Muscle layer of duodenum (tissue), 2 donors: ENCODE measurements around the gene RAB20.
"Not testable (repeated sequence)": the region's sequence is repeated elsewhere in the genome, so short reads cannot be mapped to it uniquely, and the experiment has no call there.

Experiments
- H3K27ac ChIP-seq: one replicate; pipeline ENCODE4 v1.7.0; 2013; ENCODE audit warnings: mild to moderate bottlenecking, low read length
- H3K27me3 ChIP-seq: one replicate; pipeline ENCODE4 v1.7.0; 2013; ENCODE audit warnings: low read depth, mild to moderate bottlenecking, control low read depth, low read length
- H3K36me3 ChIP-seq, 2 donors: one replicate each; pipeline ENCODE4 v1.7.0; 2013; ENCODE audit warnings: low read length in 2 of 2, control low read depth in 1 of 2, mild to moderate bottlenecking in 1 of 2; ENCODE audit not compliant: insufficient read depth in 2 of 2, control insufficient read depth in 1 of 2
- H3K4me1 ChIP-seq, 2 donors: one replicate each; pipeline ENCODE4 v1.7.0; 2013; ENCODE audit warnings: low read length in 2 of 2, mild to moderate bottlenecking in 2 of 2, control low read depth in 1 of 2, moderate library complexity in 1 of 2; ENCODE audit not compliant: insufficient read depth in 2 of 2, control insufficient read depth in 1 of 2
- H3K4me3 ChIP-seq, 2 donors: one replicate each; pipeline ENCODE4 v1.7.0; 2013; ENCODE audit warnings: low read length in 2 of 2, low read depth in 1 of 2, mild to moderate bottlenecking in 1 of 2
- H3K9me3 ChIP-seq, 2 donors: one replicate each; pipeline ENCODE4 v1.7.0; 2013; ENCODE audit warnings: low read length in 2 of 2, control low read depth in 1 of 2, mild to moderate bottlenecking in 1 of 2; ENCODE audit not compliant: control insufficient read depth in 1 of 2
- donor health status: healthy.

Gene RAB20

DNA sequence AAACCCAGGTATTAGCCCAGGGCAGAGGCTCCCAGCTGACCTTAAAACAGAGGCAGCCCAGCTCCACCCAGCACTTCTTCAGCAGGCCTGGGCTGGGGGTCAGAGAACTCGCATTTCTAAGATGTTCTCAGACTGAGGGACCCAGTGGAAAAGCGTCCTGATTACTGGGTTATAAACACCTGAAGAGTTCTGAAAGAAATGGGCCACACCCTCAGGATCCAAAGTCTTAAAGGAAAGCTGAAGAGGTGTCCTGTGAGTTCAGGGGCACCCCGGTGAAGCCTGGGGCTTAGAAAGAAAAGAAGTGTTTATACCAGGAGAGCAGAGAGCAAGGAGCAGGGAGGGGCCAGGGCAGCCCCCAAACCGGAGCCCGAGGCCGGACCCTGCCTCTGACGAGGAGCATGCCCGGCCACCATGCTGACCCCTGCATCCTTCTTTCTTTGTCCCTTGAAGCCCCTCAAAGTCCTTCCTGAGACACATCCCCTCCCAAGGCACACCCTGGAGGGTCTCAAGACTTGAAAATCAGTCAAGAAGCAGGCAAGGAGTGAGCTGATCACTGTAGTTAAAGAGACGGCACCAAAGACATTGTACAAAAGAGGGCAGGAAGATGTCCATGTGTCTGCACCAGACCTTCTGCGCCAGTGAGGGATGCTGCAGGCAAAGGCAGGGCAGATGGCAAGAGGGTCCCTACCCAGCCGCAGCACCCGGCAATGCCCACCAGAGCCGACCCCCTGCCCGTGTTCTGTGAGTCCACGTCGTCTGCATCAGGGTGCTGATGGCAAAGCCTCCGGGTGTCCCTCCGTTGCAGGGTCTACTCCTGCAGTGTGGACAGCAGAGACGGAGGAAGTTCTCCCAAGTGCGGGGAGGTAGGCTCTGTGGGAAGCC is 10.6 kb upstream of the RAB20 start:
- Histone ChIP-seq H3K27ac (no peak overlapping the region), H3K9me3 (no peaks in the 10 kb centered on the region), H3K27me3 (no peaks in the 10 kb centered on the region), H3K4me1 (no peaks in the 10 kb centered on the region), H3K4me3 (no peak overlapping the region), H3K36me3 (no peaks in the 10 kb centered on the region)

DNA sequence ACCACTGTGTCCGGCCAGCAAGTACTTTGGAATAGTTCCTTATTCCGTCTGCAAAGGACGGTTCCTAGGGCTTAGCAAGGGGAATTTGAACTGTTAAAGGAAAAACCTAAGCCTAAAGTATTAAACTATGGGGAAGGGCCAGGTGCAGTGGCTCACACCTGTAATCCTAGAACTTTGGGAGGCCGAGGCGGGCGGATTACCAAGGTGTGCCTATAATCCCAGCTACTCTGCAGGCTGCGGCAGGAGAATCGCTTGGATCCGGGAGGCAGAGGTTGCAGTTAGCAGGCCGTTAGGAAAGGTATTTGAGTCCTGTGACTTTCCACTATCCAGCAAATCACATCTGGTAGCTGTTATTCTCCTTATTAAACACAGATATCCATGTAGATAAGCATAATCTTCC is 9.4 kb upstream of the RAB20 start:
- Histone ChIP-seq H3K4me1 (no peaks in the 10 kb centered on the region), H3K27ac (no peak overlapping the region), H3K27me3 (no peaks in the 10 kb centered on the region), H3K36me3 (no peaks in the 10 kb centered on the region), H3K9me3 (no peaks in the 10 kb centered on the region), H3K4me3 (no peak overlapping the region)

DNA sequence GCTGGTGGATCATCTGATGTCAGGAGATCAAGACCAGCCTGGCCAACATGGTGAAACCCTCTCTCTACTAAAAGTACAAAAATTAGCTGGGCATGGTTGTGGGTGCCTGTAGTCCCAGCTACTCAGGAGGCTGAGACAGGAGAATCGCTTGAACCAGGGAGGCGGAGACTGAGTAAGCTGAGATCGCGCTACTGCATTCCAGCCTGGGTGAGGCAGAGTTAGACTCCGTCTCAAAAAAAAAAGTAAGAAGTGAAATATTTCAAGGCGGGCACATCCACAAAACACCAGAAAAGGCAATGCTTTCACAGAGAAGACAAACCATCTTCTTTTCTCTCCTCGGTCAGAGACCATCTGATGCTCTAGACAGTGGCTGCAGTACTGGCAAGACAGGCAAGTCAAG is 8.4 kb upstream of the RAB20 start:
- not testable (repeated sequence) for H3K4me1 ChIP-seq, H3K9me3 ChIP-seq, H3K4me3 ChIP-seq, H3K36me3 ChIP-seq, H3K27me3 ChIP-seq, H3K27ac ChIP-seq

DNA sequence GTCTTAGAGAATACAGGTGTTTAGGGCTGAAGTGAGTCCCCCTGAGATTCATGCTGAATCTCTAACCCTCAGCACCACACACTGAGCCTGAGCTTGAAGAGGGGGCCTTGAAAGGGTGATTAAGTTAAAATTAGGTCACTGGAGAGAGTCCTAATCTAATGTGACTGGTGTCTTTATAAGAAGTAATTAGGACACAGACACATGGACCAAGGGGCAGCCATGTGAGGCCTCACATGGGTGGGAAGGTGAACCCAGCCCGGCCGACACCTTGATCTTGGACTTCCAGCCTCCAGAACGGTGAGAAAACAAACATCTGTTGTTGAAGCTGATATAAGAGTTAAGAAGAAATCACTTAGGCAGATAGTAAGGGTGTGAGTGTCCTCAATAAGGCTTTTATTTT is 7.1 kb upstream of the RAB20 start:
- H3K36me3 ChIP-seq, result no peaks in the 10 kb centered on the region
- H3K9me3 ChIP-seq, result no peaks in the 10 kb centered on the region
- H3K27ac ChIP-seq, result no peak overlapping the region
- no peaks in the 10 kb centered on the region for H3K27me3 ChIP-seq
- H3K4me3 ChIP-seq, result no peak overlapping the region
- peaks cover 0 to under 1% of the 10 kb centered on the region in 2 donors for H3K4me1 ChIP-seq

DNA sequence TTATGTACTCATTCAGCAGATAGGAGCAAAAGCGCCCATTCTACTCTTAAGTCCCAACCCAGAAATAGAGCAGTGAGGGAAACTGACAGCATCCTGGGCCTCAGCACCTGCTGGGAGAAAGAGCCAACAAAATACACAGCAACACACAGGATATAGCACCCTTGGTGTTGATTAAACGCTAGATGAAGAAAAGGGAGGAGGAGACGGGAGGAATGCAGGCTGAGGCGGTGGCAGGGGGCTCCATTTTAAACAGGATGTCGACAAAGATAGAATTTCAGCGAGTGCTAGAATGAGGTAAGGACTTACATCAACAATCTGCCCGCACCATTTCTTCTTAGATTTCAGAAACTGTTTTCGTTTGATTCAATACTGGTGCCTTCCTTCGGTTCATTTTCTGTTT is 4.6 kb upstream of the RAB20 start:
- Histone ChIP-seq H3K4me1 (peaks cover 0 to 14% of the 10 kb centered on the region in 2 donors), H3K9me3 (no peaks in the 10 kb centered on the region), H3K27ac (no peak overlapping the region), H3K36me3 (no peaks in the 10 kb centered on the region), H3K27me3 (no peaks in the 10 kb centered on the region), H3K4me3 (no peak overlapping the region)

DNA sequence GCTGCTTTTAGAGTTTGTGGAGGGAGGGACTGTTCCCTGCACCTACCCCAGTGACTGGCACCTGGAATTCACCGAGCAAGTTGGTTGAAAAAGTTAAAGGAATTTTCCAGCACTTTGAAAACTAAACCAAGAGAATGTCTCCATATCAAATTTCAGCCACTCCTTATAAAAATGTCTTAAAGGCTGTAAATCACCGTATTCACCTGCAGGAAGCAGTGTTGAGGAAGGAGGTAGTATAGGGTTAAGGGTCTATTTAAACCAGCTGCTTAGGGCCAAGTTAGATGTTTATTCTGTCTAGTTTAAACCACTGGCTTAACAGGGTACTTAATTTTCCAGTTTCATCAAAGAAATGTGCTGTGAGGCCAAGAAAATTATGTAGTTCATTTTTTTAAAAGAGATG is 3.8 kb upstream of the RAB20 start:
- H3K4me3 ChIP-seq, result no peak overlapping the region
- H3K27me3 ChIP-seq, result no peaks in the 10 kb centered on the region
- H3K27ac ChIP-seq, result no peak overlapping the region
- H3K36me3 ChIP-seq, result no peaks in the 10 kb centered on the region
- no peaks in the 10 kb centered on the region for H3K9me3 ChIP-seq
- peaks cover 0 to 14% of the 10 kb centered on the region in 2 donors for H3K4me1 ChIP-seq

DNA sequence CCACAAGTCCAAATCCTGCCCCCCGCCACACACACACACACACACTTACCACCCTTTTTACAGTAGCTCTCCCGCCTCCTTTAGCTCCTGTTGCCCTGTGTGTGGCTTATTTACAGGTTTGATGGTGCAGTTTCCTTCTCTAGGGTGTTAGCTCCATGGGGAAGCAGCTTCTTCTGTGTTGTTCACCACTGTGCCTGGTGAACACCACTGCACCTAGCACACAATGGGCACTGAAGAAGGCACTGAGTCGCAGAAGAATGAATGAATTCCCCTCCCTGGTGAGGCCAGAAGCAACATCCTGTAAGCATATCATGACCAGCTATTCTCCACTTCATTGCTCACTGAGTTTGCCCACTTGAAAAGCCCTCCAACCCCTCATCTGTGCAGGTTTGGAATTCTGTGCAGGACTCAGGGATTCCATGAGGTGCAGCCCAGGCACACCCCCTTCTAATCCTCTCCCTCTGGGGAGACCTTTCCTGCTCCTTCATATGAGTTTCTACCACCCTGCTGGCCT is 3.0 kb upstream of the RAB20 start:
- no peak overlapping the region for H3K27ac ChIP-seq
- H3K36me3 ChIP-seq, result no peaks in the 10 kb centered on the region
- H3K4me1 ChIP-seq, result peaks cover 0 to 20% of the 10 kb centered on the region in 2 donors
- H3K27me3 ChIP-seq, result no peaks in the 10 kb centered on the region
- no peak overlapping the region for H3K4me3 ChIP-seq
- H3K9me3 ChIP-seq, result no peaks in the 10 kb centered on the region

DNA sequence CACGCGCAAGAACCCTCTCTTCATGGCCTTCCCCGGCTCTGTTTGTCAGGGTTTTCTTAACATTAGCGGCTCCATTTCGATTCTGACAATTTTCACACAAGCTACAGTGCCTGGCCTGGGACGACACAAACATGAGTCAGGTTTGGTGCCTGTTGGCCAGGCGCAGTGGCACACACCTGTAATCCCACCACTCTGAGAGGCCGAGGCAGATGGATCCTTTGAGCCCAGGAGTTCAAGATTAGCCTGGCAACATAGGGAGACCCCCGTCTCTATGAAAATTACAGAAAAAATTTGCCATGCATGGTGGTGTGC is 1.9 kb upstream of the RAB20 start:
- Histone ChIP-seq H3K27ac (no peak overlapping the region), H3K9me3 (no peaks in the 10 kb centered on the region), H3K36me3 (no peaks in the 10 kb centered on the region), H3K4me3 (peak overlapping the region in 1 of 2 donors; percentile 89), H3K4me1 (peaks cover 0 to 20% of the 10 kb centered on the region in 2 donors), H3K27me3 (no peaks in the 10 kb centered on the region)

DNA sequence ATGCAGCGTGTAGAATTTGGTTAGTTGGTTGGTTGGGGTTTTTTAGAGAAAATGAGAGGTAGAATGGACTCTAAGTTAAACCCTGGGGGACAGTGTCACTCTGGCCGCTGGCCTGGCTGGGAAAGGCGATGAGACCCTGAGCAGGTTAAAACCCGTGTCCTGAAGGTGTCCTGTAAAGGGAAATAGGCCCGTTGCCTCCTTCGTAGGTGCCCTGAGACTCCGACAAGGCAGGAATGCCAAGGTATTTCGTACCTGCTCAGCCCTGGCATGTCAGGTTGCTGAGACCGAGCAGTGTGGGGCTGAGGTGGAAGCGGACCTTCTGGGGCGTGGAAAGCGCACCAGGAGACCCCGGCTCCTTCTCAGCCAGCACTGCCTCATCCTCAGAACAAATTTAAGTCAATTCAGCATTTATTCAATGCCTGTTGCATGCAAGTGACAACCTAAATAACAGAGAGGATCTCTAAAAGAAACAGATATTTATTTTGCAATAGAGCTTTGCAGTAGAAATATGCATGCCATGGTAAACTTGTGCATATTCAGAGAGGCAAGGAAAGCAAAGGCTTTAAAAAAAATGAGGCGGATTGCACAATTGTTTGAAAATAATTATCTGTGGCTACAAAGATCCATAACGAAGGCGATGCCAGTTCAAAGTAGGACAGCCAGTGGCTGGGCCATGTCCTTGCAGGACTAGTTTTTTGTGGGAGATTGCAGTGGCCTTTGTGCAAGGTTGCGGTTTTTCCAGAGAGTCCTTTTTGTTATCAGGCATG is 1.4 kb upstream of the RAB20 start:
- no peaks in the 10 kb centered on the region for H3K36me3 ChIP-seq
- no peaks in the 10 kb centered on the region for H3K27me3 ChIP-seq
- H3K9me3 ChIP-seq, result no peaks in the 10 kb centered on the region
- peak overlapping the region; percentile 89 to 91 for H3K4me3 ChIP-seq
- peaks cover 0 to 20% of the 10 kb centered on the region in 2 donors for H3K4me1 ChIP-seq
- peak overlapping the region; percentile 90 for H3K27ac ChIP-seq

DNA sequence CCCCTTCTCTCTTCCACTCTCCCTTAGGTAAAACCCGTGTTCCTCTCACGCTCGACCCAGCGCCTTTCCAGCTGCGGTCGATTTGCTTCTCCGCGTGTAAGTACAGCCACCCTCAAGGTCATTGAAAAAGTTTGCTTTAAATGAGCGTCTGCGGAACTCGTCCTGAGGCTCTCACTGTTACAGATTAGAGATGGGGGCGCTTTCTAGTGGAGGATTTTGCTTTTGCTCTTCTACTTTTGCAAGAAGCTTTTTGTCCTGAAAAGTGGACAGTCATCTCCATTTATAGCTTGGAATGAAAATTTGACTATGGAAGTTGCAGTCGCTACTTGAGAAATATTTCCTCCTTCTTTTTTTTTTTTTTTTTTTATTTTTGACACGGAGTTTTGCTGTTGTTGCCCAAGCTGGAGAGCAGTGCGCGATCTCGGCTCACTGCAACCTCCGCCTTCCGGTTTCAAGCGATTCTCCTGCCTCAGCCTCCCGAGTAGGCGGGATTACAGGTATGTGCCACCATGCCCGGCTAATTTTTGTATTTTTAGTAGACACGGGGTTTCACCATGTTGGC is 595 bp upstream of the RAB20 start:
- peaks cover 0 to 20% of the 10 kb centered on the region in 2 donors for H3K4me1 ChIP-seq
- H3K27ac ChIP-seq, result peak overlapping the region; percentile 90
- no peaks in the 10 kb centered on the region for H3K9me3 ChIP-seq
- peaks cover 0 to 3% of the 10 kb centered on the region in 2 donors for H3K36me3 ChIP-seq
- no peaks in the 10 kb centered on the region for H3K27me3 ChIP-seq
- peak overlapping the region; percentile 89 to 91 for H3K4me3 ChIP-seq

DNA sequence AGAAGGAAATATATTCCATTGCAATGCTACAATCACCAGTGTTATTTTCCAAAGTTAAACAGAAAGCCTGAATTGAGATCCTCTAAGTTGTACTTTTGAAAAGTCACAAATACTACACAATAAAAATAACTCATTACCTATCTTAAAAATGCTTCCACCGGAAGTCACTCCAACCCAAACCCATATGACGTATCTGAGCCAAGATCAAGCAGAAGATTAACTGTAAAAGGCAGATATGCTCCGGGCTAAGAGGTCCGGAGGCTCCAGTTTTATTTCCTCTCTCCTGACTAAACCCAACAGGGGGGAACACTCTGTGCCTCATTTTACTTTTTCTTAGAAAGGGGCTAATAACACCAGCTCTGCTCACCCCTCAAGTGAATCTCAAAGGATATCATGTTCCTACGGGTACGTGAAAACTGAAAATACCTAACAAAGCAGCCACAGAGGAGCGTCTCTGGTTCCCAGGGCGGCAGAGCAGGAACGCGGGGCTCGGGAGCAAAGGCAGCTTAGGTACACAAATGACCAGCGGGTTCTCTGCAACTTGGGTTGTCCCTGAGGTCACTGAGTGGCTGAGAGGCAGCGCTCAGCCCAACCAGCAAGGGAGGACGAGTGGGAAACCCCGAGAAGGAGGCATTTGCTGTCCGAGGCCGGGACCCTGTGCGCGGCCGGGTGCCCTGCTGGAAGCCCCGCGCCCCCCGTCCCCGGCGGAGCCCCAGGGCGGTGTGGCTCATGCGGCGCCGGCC is 750 bp downstream of the RAB20 start:
- Histone ChIP-seq H3K36me3 (peaks cover 0 to 8% of the 10 kb centered on the region in 2 donors), H3K9me3 (no peaks in the 10 kb centered on the region), H3K27ac (peak overlapping the region; percentile 94), H3K27me3 (no peaks in the 10 kb centered on the region), H3K4me3 (peak overlapping the region; percentile 67 to 91), H3K4me1 (peaks cover 0 to 20% of the 10 kb centered on the region in 2 donors)
